Measurements from ENCODE around the gene HOXB5.

GRCh38 chr17:48577946-48578615 lies 15.5 kb downstream of the HOXB5 start, which contains the start of gene HOXB4:
- no peak for TF ChIP-seq POLR2A (IDR thresholded peaks at IDR 0.05)
- TF ChIP-seq, protein P1, sequence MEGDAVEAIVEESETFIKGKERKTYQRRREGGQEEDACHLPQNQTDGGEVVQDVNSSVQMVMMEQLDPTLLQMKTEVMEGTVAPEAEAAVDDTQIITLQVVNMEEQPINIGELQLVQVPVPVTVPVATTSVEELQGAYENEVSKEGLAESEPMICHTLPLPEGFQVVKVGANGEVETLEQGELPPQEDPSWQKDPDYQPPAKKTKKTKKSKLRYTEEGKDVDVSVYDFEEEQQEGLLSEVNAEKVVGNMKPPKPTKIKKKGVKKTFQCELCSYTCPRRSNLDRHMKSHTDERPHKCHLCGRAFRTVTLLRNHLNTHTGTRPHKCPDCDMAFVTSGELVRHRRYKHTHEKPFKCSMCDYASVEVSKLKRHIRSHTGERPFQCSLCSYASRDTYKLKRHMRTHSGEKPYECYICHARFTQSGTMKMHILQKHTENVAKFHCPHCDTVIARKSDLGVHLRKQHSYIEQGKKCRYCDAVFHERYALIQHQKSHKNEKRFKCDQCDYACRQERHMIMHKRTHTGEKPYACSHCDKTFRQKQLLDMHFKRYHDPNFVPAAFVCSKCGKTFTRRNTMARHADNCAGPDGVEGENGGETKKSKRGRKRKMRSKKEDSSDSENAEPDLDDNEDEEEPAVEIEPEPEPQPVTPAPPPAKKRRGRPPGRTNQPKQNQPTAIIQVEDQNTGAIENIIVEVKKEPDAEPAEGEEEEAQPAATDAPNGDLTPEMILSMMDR (IDR thresholded peaks at IDR 0.05): no peak
- TF ChIP-seq EP300 (IDR thresholded peaks at IDR 0.05): no peak
- TF ChIP-seq POLR2AphosphoS5 (IDR thresholded peaks at IDR 0.05): no peak

Data from stomach (tissue), 4 donors.